GM23248 (cell line): ENCODE data around the gene IVNS1ABP.

ENCODE experiments used
- EZH2 ChIP-seq: fragments of 200-600 bp; sonication (generic); IDR thresholded peaks from 2 replicates; pipeline ENCODE4 v1.6.1; 2018; ENCODE audit warnings: antibody characterized with exemption, mild to moderate bottlenecking; ENCODE audit not compliant: insufficient read depth, poor library complexity, severe bottlenecking
- EZH2phosphoT487 ChIP-seq: fragments of 200-600 bp; sonication (generic); IDR thresholded peaks from 2 replicates; pipeline ENCODE4 v1.6.1; 2018; ENCODE audit warnings: antibody characterized with exemption, moderate library complexity, mild to moderate bottlenecking, low read depth; ENCODE audit not compliant: insufficient read depth

- TF ChIP-seq EZH2 = no peak
- no peak for TF ChIP-seq EZH2phosphoT487
Observed at GRCh38 chr1:185314411-185314810, 2.6 kb downstream of the IVNS1ABP start.
